MCF 10A (cell line): Measurements from ENCODE around the gene USP13. TPM values are rescaled to one million over a fixed set of nuclear protein-coding genes. Genes with fewer than 3 reads are reported as not detected.

Source experiments
- BruUV-seq: library from RNA; stranded (reverse); fragments of 400-500 nt; replicated peaks from 2 replicates; lab custom pipeline; 2021; lab: Mats Ljungman, UMichigan
- CTCF ChIA-PET: fragments of 300-600 bp; sonication (Branson Sonifier 250); formaldehyde crosslinking; extraction: SDS; loops from one replicate; lab custom pipeline; 2021; ENCODE audit warnings: antibody characterized with exemption, inconsistent platforms; lab: Yijun Ruan, JAX
- POLR2A ChIA-PET: fragments of 300-600, 350-650 bp; sonication (Branson Sonifier 250); formaldehyde crosslinking; extraction: SDS; loops from one replicate; lab custom pipeline; 2020; ENCODE audit warnings: antibody characterized with exemption, inconsistent platforms; lab: Yijun Ruan, JAX
- DNase-seq: peaks from one replicate; pipeline ENCODE4 v3.0.0-alpha.2; 2018; ENCODE audit not compliant: unreplicated experiment
- H3K27ac Mint-ChIP-seq: one replicate; pipeline ENCODE4 v1.8.0; 2022; ENCODE audit warnings: mild to moderate bottlenecking, low read depth, mixed read lengths; ENCODE audit not compliant: unreplicated experiment
- H3K27me3 Mint-ChIP-seq: one replicate; pipeline ENCODE4 v1.8.0; 2022; ENCODE audit warnings: mixed read lengths; ENCODE audit not compliant: insufficient read depth, unreplicated experiment
- H3K36me3 Mint-ChIP-seq: one replicate; pipeline ENCODE4 v1.8.0; 2022; ENCODE audit warnings: mild to moderate bottlenecking, moderate library complexity, mixed read lengths; ENCODE audit not compliant: insufficient read depth, unreplicated experiment
- H3K4me1 Mint-ChIP-seq: one replicate; pipeline ENCODE4 v1.8.0; 2022; ENCODE audit warnings: mixed read lengths; ENCODE audit not compliant: insufficient read depth, unreplicated experiment
- H3K4me3 Mint-ChIP-seq: one replicate; pipeline ENCODE4 v1.8.0; 2022; ENCODE audit warnings: mild to moderate bottlenecking, moderate library complexity, mixed read lengths; ENCODE audit not compliant: unreplicated experiment
- H3K9me3 Mint-ChIP-seq: one replicate; pipeline ENCODE4 v1.8.0; 2022; ENCODE audit warnings: mixed read lengths; ENCODE audit not compliant: unreplicated experiment
- CTCF ChIP-seq: fragments of 200-600 bp; IDR thresholded peaks from one replicate; pipeline ENCODE4 v1.8.0; 2022; ENCODE audit warnings: antibody characterized with exemption, mild to moderate bottlenecking; ENCODE audit not compliant: unreplicated experiment
- intact Hi-C: fragments of 100-400 bp; cut with micrococcal nuclease; formaldehyde crosslinking; loops from 2 replicates; pipeline ENCODE4 v1.14.1; 2022
- total RNA-seq: library from RNA; stranded (reverse); gene quantifications from 2 replicates; pipeline ENCODE4 v1.2.3, GENCODE V29; 2022

USP13 gene
- total RNA-seq, 1 experiment from 2014 or later = 9.7 TPM

GRCh38 chr3:179706233-179706632, 53.4 kb downstream of the USP13 start:
- Mint-ChIP-seq H3K4me1 (no peaks in the 10 kb centered on the region), H3K9me3 (no peaks in the 10 kb centered on the region), H3K36me3 (peaks cover 41% of the 10 kb centered on the region), H3K27ac (no peak overlapping the region), H3K27me3 (no peaks in the 10 kb centered on the region), H3K4me3 (no peak overlapping the region)
- intact Hi-C loops = no loop called here
- TF ChIP-seq CTCF = no peak
- POLR2A ChIA-PET = no interaction called here
- BruUV-seq = no TSS peak
- CTCF ChIA-PET = interaction anchor here (0.6 kb wide), 1 partner anchor 33 kb away, joined by 3 read pairs; no protein-coding TSS in a partner anchor
- no peak for DNase-seq

GRCh38 chr3:179710079-179710478, 57.2 kb downstream of the USP13 start:
- H3K36me3 Mint-ChIP-seq = peaks cover 37% of the 10 kb centered on the region
- no peaks in the 10 kb centered on the region for H3K27me3 Mint-ChIP-seq
- no peak overlapping the region for H3K4me3 Mint-ChIP-seq
- no peak overlapping the region for H3K27ac Mint-ChIP-seq
- no peaks in the 10 kb centered on the region for H3K9me3 Mint-ChIP-seq
- intact Hi-C loops = no loop called here
- TF ChIP-seq CTCF = no peak
- ChIA-PET POLR2A (interaction anchor here (0.6 kb wide), 1 partner anchor 24 kb away, joined by 3 read pairs; no protein-coding TSS in a partner anchor), CTCF (no interaction called here)
- no peak for DNase-seq
- no peaks in the 10 kb centered on the region for H3K4me1 Mint-ChIP-seq
- no TSS peak for BruUV-seq

GRCh38 chr3:179713643-179714090, 60.8 kb downstream of the USP13 start:
- no TSS peak for BruUV-seq
- ChIA-PET CTCF (no interaction called here), POLR2A (no interaction called here)
- H3K36me3 Mint-ChIP-seq = peaks cover 25% of the 10 kb centered on the region
- no peaks in the 10 kb centered on the region for H3K27me3 Mint-ChIP-seq
- no peak for DNase-seq
- H3K4me1 Mint-ChIP-seq = no peaks in the 10 kb centered on the region
- intact Hi-C loops = no loop called here
- no peak for TF ChIP-seq CTCF
- H3K4me3 Mint-ChIP-seq = no peak overlapping the region
- H3K27ac Mint-ChIP-seq = no peak overlapping the region
- H3K9me3 Mint-ChIP-seq = no peaks in the 10 kb centered on the region

GRCh38 chr3:179715582-179715981, 62.7 kb downstream of the USP13 start:
- Mint-ChIP-seq H3K36me3 (peaks cover 17% of the 10 kb centered on the region), H3K4me3 (no peak overlapping the region), H3K4me1 (no peaks in the 10 kb centered on the region), H3K27me3 (no peaks in the 10 kb centered on the region), H3K9me3 (no peaks in the 10 kb centered on the region), H3K27ac (no peak overlapping the region)
- ChIA-PET CTCF (interaction anchor here (0.7 kb wide), 1 partner anchor 10 kb away, joined by 3 read pairs; no protein-coding TSS in a partner anchor), POLR2A (no interaction called here)
- intact Hi-C loops = no loop called here
- DNase-seq = no peak
- TF ChIP-seq CTCF = no peak
- BruUV-seq = no TSS peak
